Stimulated activated CD8-positive, alpha-beta memory T cell treated with anti-CD3 and anti-CD28 coated beads, Interleukin-12 subunit alpha, Interleukin-12 subunit beta, amount 100 ng/mL, for 4 hours (primary cell): ENCODE measurements around the gene CHAF1B.

ENCODE experiments used
- DNase-seq: peaks from one replicate; pipeline ENCODE4 v3.0.0-alpha.2; 2020; ENCODE audit warnings: low read depth

The CHAF1B gene

GRCh38 chr21:36463991-36464390 lies 78.8 kb downstream of the CHAF1B start:
- DNase-seq = no peak

DNA sequence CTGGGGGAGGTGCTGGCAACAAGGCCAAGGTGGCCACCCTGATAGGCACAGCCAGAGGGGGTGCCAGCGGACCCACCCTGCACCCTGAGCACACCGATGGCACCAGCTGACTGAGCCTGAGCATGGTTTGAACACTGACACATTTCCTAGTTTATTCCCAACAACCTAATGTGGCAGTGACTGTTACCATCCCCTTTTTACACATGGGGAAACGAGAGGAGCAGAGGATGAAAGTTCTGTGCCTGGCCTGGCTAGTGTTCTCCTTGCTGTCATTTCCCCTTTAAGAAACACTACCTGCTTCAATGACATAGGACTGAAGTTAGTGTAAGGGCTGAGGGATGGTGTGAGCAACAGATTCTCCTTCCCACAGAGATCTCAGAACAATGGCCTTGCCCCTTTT lies 79.4 kb downstream of the CHAF1B start:
- no peak for DNase-seq

- DNase-seq = no peak
Measured at GRCh38 chr21:36465478-36465877, 80.3 kb downstream of the CHAF1B start.

DNA sequence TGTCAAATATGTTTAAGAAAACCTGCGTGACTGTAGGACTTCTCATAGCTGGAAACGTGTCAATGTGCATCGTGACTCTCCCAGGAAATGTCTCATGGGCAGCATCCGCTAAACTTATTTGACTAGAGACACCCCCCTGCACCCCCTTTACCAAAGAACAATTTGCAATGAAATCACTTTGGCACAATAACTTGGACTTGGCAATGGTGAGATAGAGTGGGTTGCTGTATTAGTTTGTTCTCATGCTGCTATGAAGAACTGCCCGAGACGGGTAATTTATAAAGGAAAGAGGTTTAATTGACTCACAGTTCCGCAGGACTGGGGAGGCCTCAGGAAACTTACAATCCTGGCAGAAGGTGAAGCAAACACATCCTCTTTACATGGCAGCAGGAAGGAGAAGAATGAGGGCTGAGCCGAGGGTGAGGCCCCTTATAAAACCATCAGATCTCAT lies 80.9 kb downstream of the CHAF1B start:
- DNase-seq = no peak
